Peyer's patch (tissue), 4 donors: Measurements from ENCODE around the gene SPOCK3.
"Not testable (repeated sequence)": the region's sequence is repeated elsewhere in the genome, so short reads cannot be mapped to it uniquely, and the experiment has no call there.

ENCODE experiments used
- CTCF ChIP-seq, 6 experiments: fragments of 450-650 bp in 4 of 6; fragments of 200-600 bp in 2 of 6; sonication (generic) in 1 of 6; IDR thresholded peaks; one replicate each; pipeline ENCODE4 v1.5.1; 2017 to 2019; ENCODE audit warnings: antibody characterized with exemption in 6 of 6, mild to moderate bottlenecking in 3 of 6, moderate library complexity in 1 of 6
- POLR2A ChIP-seq, 2 donors: fragments of 450-650 bp; IDR thresholded peaks; one replicate each; pipeline ENCODE4 v1.5.1; 2017; ENCODE audit warnings: antibody characterized with exemption in 2 of 2, mild to moderate bottlenecking in 2 of 2, moderate library complexity in 2 of 2

- TF ChIP-seq POLR2A, CTCF (IDR thresholded peaks at IDR 0.05): not testable (repeated sequence)
Measured at GRCh38 chr4:166715748-166716713, 518.3 kb downstream of the SPOCK3 start.
